B cell (primary cell): ENCODE results near the gene CMTM1. TPM values are rescaled to one million over a fixed set of nuclear protein-coding genes. Genes with fewer than 3 reads are reported as not detected.

ENCODE experiments used
- ATAC-seq: fragments of 200-7000 bp; cut with Tn5 transposase; one replicate; pipeline ENCODE4 v1.10.0; 2021; ENCODE audit warnings: low read depth, mild to moderate bottlenecking, moderate number of reproducible peaks, moderate library complexity
- CTCF ChIA-PET: fragments of 350-600 bp; sonication (Branson Sonifier 250); formaldehyde crosslinking; loops from one replicate; lab custom pipeline; 2021; ENCODE audit warnings: antibody characterized with exemption, inconsistent platforms; lab: Charles Lee
- POLR2A ChIA-PET: fragments of 350-600 bp; sonication (Branson Sonifier 250); formaldehyde crosslinking; loops from one replicate; lab custom pipeline; 2021; ENCODE audit warnings: antibody characterized with exemption; lab: Charles Lee
- DNase-seq: peaks from one replicate; pipeline ENCODE4 v3.0.0; 2013
- H2AFZ ChIP-seq: 2 replicates; pipeline ENCODE4 v1.6.1; 2012; ENCODE audit warnings: mild to moderate bottlenecking, low read depth, low read length; ENCODE audit not compliant: insufficient read depth, poor library complexity, severe bottlenecking
- H3K27ac ChIP-seq, 2 donors: 1 replicate in 1 of 2; 2 replicates in 1 of 2; pipeline ENCODE4 v1.5.1; 2012 to 2013; ENCODE audit warnings: low read length in 2 of 2, mild to moderate bottlenecking in 2 of 2, moderate library complexity in 1 of 2
- H3K27me3 ChIP-seq, 4 experiments: fragments of 200-600 bp in 1 of 4; sonication (generic) in 1 of 4; replicated peaks in 1 of 4; 1 replicate in 2 of 4; 2 replicates in 2 of 4; pipeline versions ENCODE4 v1.6.1 to v1.7.0; 2013 to 2016; ENCODE audit warnings: low read length in 3 of 4, mild to moderate bottlenecking in 2 of 4, mixed read lengths in 1 of 4, moderate library complexity in 1 of 4; ENCODE audit not compliant: insufficient read depth in 4 of 4, control insufficient read depth in 3 of 4; ENCODE audit errors: control extremely low read depth in 1 of 4
- H3K36me3 ChIP-seq, 2 experiments: replicated peaks in 1 of 2; 1 replicate in 1 of 2; 2 replicates in 1 of 2; pipeline versions ENCODE4 v1.6.1 to v1.7.1; 2013; ENCODE audit warnings: low read length in 1 of 2; ENCODE audit not compliant: insufficient read depth in 2 of 2, control insufficient read depth in 1 of 2; ENCODE audit errors: control extremely low read depth in 1 of 2, extremely low read depth in 1 of 2
- H3K4me1 ChIP-seq, 2 donors: fragments of 200-600 bp in 1 of 2; sonication (generic) in 1 of 2; 1 replicate in 1 of 2; 2 replicates in 1 of 2; pipeline versions ENCODE4 v1.5.1 to v1.6.1; 2013 to 2017; ENCODE audit warnings: low read length in 2 of 2; ENCODE audit not compliant: control insufficient read depth in 2 of 2, insufficient read depth in 2 of 2
- H3K4me2 ChIP-seq: replicated peaks from 2 replicates; pipeline ENCODE3; 2012; ENCODE audit warnings: mild to moderate bottlenecking, low read depth, low read length; ENCODE audit not compliant: poor library complexity, severe bottlenecking
- H3K4me3 ChIP-seq, 5 experiments: fragments of 200-600 bp in 1 of 5; sonication (generic) in 1 of 5; 1 replicate in 3 of 5; 2 replicates in 2 of 5; pipeline versions ENCODE4 v1.5.1 to v1.7.0; 2011 to 2016; ENCODE audit warnings: low read length in 4 of 5, mild to moderate bottlenecking in 4 of 5, low read depth in 2 of 5, control low read depth in 1 of 5, moderate library complexity in 1 of 5; ENCODE audit not compliant: insufficient read depth in 1 of 5; ENCODE audit errors: control extremely low read depth in 1 of 5, extremely low read depth in 1 of 5
- H3K79me2 ChIP-seq: fragments of 200-600 bp; sonication (generic); one replicate; pipeline ENCODE4 v1.6.0; 2016; ENCODE audit warnings: low read length; ENCODE audit not compliant: control insufficient read depth, insufficient read depth
- H3K9ac ChIP-seq: fragments of 200-600 bp; sonication (generic); 2 replicates; pipeline ENCODE4 v1.6.1; 2017; ENCODE audit warnings: mild to moderate bottlenecking, low read length, moderate library complexity
- H3K9me3 ChIP-seq, 3 donors: one replicate each; pipeline versions ENCODE4 v1.6.1 to v1.7.1; 2013; ENCODE audit warnings: low read length in 2 of 3; ENCODE audit not compliant: control insufficient read depth in 2 of 3, insufficient read depth in 1 of 3; ENCODE audit errors: control extremely low read depth in 1 of 3
- H4K20me1 ChIP-seq: 2 replicates; pipeline ENCODE4 v1.6.0; 2012; ENCODE audit warnings: mild to moderate bottlenecking, low read length; ENCODE audit not compliant: insufficient read depth, control insufficient read depth, poor library complexity, severe bottlenecking
- H3K27ac Mint-ChIP-seq: one replicate; pipeline ENCODE4 v1.8.0; 2021; ENCODE audit warnings: mixed read lengths
- H3K27me3 Mint-ChIP-seq: one replicate; pipeline ENCODE4 v1.8.0; 2021; ENCODE audit warnings: mixed read lengths
- H3K4me1 Mint-ChIP-seq: one replicate; pipeline ENCODE4 v1.8.0; 2021; ENCODE audit warnings: mixed read lengths
- H3K4me3 Mint-ChIP-seq: one replicate; pipeline ENCODE4 v1.8.0; 2021; ENCODE audit warnings: mixed read lengths
- H3K9me3 Mint-ChIP-seq: one replicate; pipeline ENCODE4 v1.8.0; 2022; ENCODE audit warnings: mixed read lengths; ENCODE audit not compliant: insufficient read depth
- CTCF ChIP-seq: fragments of 200-600 bp; IDR thresholded peaks from one replicate; pipeline ENCODE4 v1.8.0; 2022; ENCODE audit warnings: antibody characterized with exemption, mild to moderate bottlenecking
- EZH2 ChIP-seq: IDR thresholded peaks from 2 replicates; pipeline ENCODE4 v1.6.1; 2012; ENCODE audit warnings: borderline replicate concordance, low read depth, mild to moderate bottlenecking, moderate library complexity, low read length; ENCODE audit not compliant: insufficient read depth, poor library complexity, severe bottlenecking
- WGBS: methylation state at CpG from one replicate; pipeline ENCODE4 v1.1.5; 2013; ENCODE audit warnings: missing lambda C conversion rate; ENCODE audit not compliant: insufficient coverage; 5-methylcytosine and 5-hydroxymethylcytosine counted together
- intact Hi-C: fragments of 100-400 bp; cut with micrococcal nuclease; formaldehyde crosslinking; loops from one replicate; pipeline ENCODE4 v1.10.0; 2022
- polyA plus RNA-seq: library from polyadenylated mRNA; depleted of rRNA; stranded (reverse); fragments of >200 nt; gene quantifications from 2 replicates; pipeline ENCODE4 v1.2.3, GENCODE V29; 2012
- total RNA-seq, 2 donors: library from RNA; stranded (reverse); fragments of 120-200 nt in 1 of 2; gene quantifications; 1 replicate in 1 of 2; 2 replicates in 1 of 2; pipeline versions ENCODE4 v1.2.3 to v1.2.4, GENCODE V29; 2013 to 2022

CMTM1 gene
- total and polyA plus RNA-seq, 2 donors (not counting 1 experiment from before 2014, with no cell fraction given) = 1.6 to 5.9 TPM

- ChIA-PET POLR2A (no interaction called here), CTCF (interaction anchor here (1.4 to 3.3 kb wide), 2 partner anchors 129 to 200 kb away, joined by 5 to 20 read pairs; no protein-coding TSS in a partner anchor)
- ATAC-seq (peak; percentile 14), DNase-seq (peak; percentile 46)
- peaks cover 32% of the 10 kb centered on the region for H3K27me3 Mint-ChIP-seq
- H3K27ac Mint-ChIP-seq = no peak overlapping the region
- peak overlapping the region; percentile 70 for H3K9ac ChIP-seq
- no peaks in the 10 kb centered on the region for H3K79me2 ChIP-seq
- peak overlapping the region; percentile 96 for H3K4me2 ChIP-seq
- H3K9me3 ChIP-seq = peaks cover 2 to 20% (median 15%) of the 10 kb centered on the region in 3 donors
- H3K4me3 ChIP-seq = peak overlapping the region in 4 of 5 experiments; percentile 57 to 75 (median 62)
- intact Hi-C loops = loop anchor here (2.0 to 5.0 kb wide), 6 partner anchors 17 to 267 kb away; partner anchors contain the start of genes CMTM4 and DYNC1LI2
- TF ChIP-seq CTCF (no peak), EZH2 (no peak)
- H3K9me3 Mint-ChIP-seq = peaks cover 6% of the 10 kb centered on the region
- peaks cover 0 to 49% (median 21%) of the 10 kb centered on the region in 4 experiments for H3K27me3 ChIP-seq
- H3K36me3 ChIP-seq = peaks cover 0 to 4% of the 10 kb centered on the region in 2 experiments
- H4K20me1 ChIP-seq = peaks cover 36% of the 10 kb centered on the region
- H3K27ac ChIP-seq = peak overlapping the region in 1 of 2 donors; percentile 21
- peak overlapping the region; percentile 82 for H3K4me3 Mint-ChIP-seq
- H2AFZ ChIP-seq = peak overlapping the region; percentile 81
- peaks cover 39 to 47% of the 10 kb centered on the region in 2 donors for H3K4me1 ChIP-seq
- 3% methylated on average over 44 of the region's 61 CpGs for WGBS
- peaks cover 38% of the 10 kb centered on the region for H3K4me1 Mint-ChIP-seq
Measured at GRCh38 chr16:66605177-66605978, 39.1 kb downstream of the CMTM1 start.
